Activated naive CD8-positive, alpha-beta T cell treated with anti-CD3 and anti-CD28 coated beads, Interleukin-2, amount 50 U/mL, for 24 hours (primary cell): ENCODE results near the gene PRDM10.
"Not testable (repeated sequence)": the region's sequence is repeated elsewhere in the genome, so short reads cannot be mapped to it uniquely, and the experiment has no call there.

Experiments
- ATAC-seq: fragments of 150-1000 bp; cut with Tn5 transposase; one replicate; pipeline ENCODE4 v1.10.0; 2021
- DNase-seq: peaks from one replicate; pipeline ENCODE4 v3.0.0; 2021
- H3K27ac Mint-ChIP-seq: one replicate; pipeline ENCODE4 v1.8.0; 2021; ENCODE audit warnings: mild to moderate bottlenecking, mixed read lengths
- H3K27me3 Mint-ChIP-seq: one replicate; pipeline ENCODE4 v1.8.0; 2021; ENCODE audit warnings: mixed read lengths
- H3K36me3 Mint-ChIP-seq: one replicate; pipeline ENCODE4 v1.8.0; 2021; ENCODE audit warnings: low read depth, mixed read lengths
- H3K4me1 Mint-ChIP-seq: one replicate; pipeline ENCODE4 v1.8.0; 2021; ENCODE audit warnings: mixed read lengths
- H3K4me3 Mint-ChIP-seq: one replicate; pipeline ENCODE4 v1.8.0; 2021; ENCODE audit warnings: mild to moderate bottlenecking, moderate library complexity, mixed read lengths
- H3K9me3 Mint-ChIP-seq: one replicate; pipeline ENCODE4 v1.8.0; 2021; ENCODE audit warnings: mixed read lengths

PRDM10 gene

GRCh38 chr11:129954703-129955102 is 47.9 kb downstream of the PRDM10 start:
- H3K4me3 Mint-ChIP-seq, DNase-seq, ATAC-seq, H3K27ac Mint-ChIP-seq, H3K4me1 Mint-ChIP-seq, H3K27me3 Mint-ChIP-seq, H3K9me3 Mint-ChIP-seq: not testable (repeated sequence)
- H3K36me3 Mint-ChIP-seq = peaks cover 20% of the 10 kb centered on the region

DNA sequence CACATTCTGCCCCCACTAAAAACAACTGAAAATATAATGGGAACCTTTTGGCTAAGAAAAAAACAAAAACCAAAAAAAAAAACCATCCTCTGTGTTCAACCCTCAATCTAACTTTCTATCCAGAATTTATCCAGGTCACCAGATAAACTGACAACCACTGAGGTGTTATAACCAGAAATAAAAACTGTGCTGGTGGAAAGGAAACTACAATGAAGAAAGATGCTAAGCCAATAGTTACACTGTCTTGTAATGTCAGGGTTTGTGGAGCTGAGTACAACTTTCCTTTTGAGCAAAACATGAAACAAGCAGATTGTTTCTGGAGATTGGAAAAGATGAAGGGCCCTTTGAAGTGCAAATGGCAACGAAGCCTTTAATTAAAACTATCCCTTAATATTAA is 50.8 kb downstream of the PRDM10 start:
- peaks cover 8% of the 10 kb centered on the region for H3K36me3 Mint-ChIP-seq
- no peak for DNase-seq
- no peaks in the 10 kb centered on the region for H3K27me3 Mint-ChIP-seq
- peaks cover 10% of the 10 kb centered on the region for H3K4me1 Mint-ChIP-seq
- H3K4me3 Mint-ChIP-seq = no peak overlapping the region
- H3K9me3 Mint-ChIP-seq = no peaks in the 10 kb centered on the region
- ATAC-seq = no peak
- H3K27ac Mint-ChIP-seq = no peak overlapping the region

GRCh38 chr11:129951201-129951865 is 51.3 kb downstream of the PRDM10 start:
- ATAC-seq = no peak
- Mint-ChIP-seq H3K27me3 (no peaks in the 10 kb centered on the region), H3K4me3 (no peak overlapping the region), H3K4me1 (peaks cover 12% of the 10 kb centered on the region), H3K27ac (no peak overlapping the region), H3K9me3 (no peaks in the 10 kb centered on the region), H3K36me3 (peaks cover 13% of the 10 kb centered on the region)
- DNase-seq = no peak

DNA sequence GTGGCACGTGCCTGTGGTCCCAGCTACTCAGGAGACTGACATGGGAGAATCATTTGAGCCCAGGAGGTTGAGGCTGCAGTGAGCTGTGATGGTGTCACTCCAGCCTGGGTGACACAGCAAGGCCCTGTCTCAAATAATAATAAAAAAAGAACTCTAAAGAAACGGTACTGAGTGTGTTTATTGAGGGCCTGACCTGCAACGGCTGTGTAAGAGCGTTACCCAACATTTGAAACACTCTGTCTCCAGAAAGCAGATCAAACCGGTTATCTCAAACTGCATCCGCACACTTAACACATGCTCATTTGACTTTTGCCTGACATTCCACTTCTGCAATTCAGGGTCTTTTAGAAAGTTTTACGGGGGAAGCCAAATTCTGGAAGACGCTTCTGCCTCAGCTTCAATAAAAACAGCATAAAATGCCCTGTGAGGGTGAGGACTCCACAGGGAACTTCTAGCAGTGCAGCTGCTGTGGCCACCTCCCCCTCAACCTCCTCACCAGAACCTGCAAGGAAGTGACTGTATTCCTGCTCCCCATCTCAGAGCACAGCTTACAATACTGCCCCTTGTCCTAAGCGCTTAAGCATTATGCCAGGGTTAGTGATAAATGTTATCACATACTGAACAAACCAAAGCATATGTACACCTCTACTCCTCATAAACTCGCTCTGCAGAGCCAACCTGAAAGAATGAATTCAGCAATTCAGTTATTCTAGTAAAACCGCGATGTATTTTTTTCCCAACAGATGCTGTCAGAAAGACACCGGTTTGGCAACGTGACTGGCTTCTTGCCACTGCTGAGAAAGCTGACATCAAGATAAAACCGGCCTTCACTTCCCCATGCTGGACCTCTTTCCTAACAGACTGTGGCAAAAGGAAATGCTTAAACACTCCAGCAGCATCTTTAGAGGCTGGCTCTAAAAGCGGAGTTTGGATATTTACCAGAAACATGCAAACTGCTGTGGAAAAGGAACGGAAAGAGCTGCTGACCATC is 52.2 kb downstream of the PRDM10 start:
- H3K4me3 Mint-ChIP-seq = no peak overlapping the region

DNA sequence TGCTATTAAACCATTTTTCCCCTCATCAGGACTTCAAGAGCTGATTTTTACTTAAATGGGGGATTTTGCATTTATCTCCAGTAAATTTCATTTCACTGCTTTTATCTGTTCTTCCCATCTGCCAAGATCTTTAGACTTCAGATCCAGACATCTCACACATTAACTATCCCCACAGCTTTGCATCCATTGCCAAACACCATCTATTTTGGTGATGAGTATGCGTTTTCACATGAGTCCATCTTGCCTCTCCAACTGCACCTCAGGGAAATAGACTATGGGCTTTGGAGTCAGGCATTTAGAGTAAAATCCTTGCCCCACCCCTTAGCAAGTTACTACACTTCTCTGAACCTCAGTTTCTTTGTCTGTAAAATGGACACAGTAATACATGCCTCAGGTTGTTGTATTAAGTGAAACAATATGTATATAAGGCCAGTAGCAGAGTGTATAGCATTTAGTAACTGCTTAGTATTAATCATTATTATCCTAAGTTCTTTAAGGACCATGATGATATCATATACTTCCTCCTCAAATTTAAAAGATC is 53.6 kb downstream of the PRDM10 start:
- H3K4me1 Mint-ChIP-seq = peaks cover 12% of the 10 kb centered on the region
- no peak overlapping the region for H3K4me3 Mint-ChIP-seq
- no peaks in the 10 kb centered on the region for H3K27me3 Mint-ChIP-seq
- H3K27ac Mint-ChIP-seq = no peak overlapping the region
- ATAC-seq = no peak
- H3K36me3 Mint-ChIP-seq = peaks cover 16% of the 10 kb centered on the region
- DNase-seq = no peak
- no peaks in the 10 kb centered on the region for H3K9me3 Mint-ChIP-seq

More for the DNA sequence above, 52.2 kb downstream of the PRDM10 start:
- Mint-ChIP-seq H3K36me3 (peaks cover 12% of the 10 kb centered on the region), H3K9me3 (no peaks in the 10 kb centered on the region), H3K4me1 (peaks cover 12% of the 10 kb centered on the region), H3K27ac (peak overlapping the region; percentile 60), H3K27me3 (no peaks in the 10 kb centered on the region)
- ATAC-seq (no peak), DNase-seq (no peak)

DNA sequence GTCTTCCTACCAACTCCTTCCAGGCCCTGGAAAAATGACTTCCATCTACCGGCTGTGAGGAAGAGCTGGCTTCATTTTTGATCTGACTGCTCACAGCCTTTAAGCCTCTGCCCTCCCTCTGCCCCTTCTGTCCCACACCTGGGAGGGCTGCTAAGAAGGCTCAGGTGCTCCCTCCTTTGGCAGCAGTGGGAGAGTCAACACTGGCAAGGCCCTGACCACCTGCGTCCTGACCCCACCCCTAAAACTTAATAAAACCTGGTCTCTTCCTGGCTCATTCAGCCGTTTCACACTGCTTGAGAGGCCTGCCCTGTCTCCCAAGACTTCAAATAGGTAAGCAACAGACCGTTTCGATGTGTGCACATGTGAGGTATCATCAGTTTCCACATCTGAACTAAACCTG is 55.2 kb downstream of the PRDM10 start:
- peaks cover 16% of the 10 kb centered on the region for H3K36me3 Mint-ChIP-seq

DNA sequence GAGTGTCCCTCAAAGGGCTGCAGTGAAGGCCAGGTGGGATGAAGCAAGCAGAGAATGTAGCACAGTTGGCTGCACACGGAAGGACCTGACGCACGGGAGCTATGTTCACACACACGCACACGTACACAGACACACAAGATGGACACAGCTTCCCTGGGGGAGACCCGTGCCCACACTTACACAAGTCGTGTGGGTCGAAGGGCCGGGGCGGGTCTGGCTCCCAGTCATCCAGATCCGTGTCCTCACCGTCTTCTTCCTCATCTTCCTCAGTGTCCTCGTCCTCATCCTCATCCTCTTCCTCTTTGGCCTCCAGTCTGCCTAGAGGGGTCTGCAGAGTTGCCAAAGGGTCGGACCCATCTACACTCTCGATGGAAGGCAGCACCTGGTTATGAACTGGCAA is 55.7 kb downstream of the PRDM10 start:
- peaks cover 19% of the 10 kb centered on the region for H3K36me3 Mint-ChIP-seq
- H3K4me1 Mint-ChIP-seq = peaks cover 10% of the 10 kb centered on the region
- no peak overlapping the region for H3K4me3 Mint-ChIP-seq
- no peaks in the 10 kb centered on the region for H3K27me3 Mint-ChIP-seq
- no peaks in the 10 kb centered on the region for H3K9me3 Mint-ChIP-seq
- ATAC-seq = no peak
- H3K27ac Mint-ChIP-seq = no peak overlapping the region
- no peak for DNase-seq

More for the DNA sequence above, 55.2 kb downstream of the PRDM10 start:
- Mint-ChIP-seq H3K4me1 (peaks cover 12% of the 10 kb centered on the region), H3K27me3 (no peaks in the 10 kb centered on the region), H3K27ac (no peak overlapping the region), H3K9me3 (no peaks in the 10 kb centered on the region), H3K4me3 (no peak overlapping the region)
- DNase-seq (no peak), ATAC-seq (no peak)

GRCh38 chr11:129946256-129946655 is 56.4 kb downstream of the PRDM10 start:
- H3K4me3 Mint-ChIP-seq = no peak overlapping the region
- peaks cover 8% of the 10 kb centered on the region for H3K4me1 Mint-ChIP-seq
- ATAC-seq = no peak
- H3K9me3 Mint-ChIP-seq = no peaks in the 10 kb centered on the region
- no peak overlapping the region for H3K27ac Mint-ChIP-seq
- no peak for DNase-seq
- H3K36me3 Mint-ChIP-seq = peaks cover 21% of the 10 kb centered on the region
- H3K27me3 Mint-ChIP-seq = no peaks in the 10 kb centered on the region

- no peaks in the 10 kb centered on the region for H3K27me3 Mint-ChIP-seq
- DNase-seq = no peak
- no peaks in the 10 kb centered on the region for H3K9me3 Mint-ChIP-seq
- H3K4me1 Mint-ChIP-seq = peaks cover 8% of the 10 kb centered on the region
- H3K36me3 Mint-ChIP-seq = peaks cover 24% of the 10 kb centered on the region
- no peak for ATAC-seq
- H3K4me3 Mint-ChIP-seq = no peak overlapping the region
- no peak overlapping the region for H3K27ac Mint-ChIP-seq
These were observed 57.3 kb downstream of the PRDM10 start for GRCh38 chr11:129945373-129945772.

DNA sequence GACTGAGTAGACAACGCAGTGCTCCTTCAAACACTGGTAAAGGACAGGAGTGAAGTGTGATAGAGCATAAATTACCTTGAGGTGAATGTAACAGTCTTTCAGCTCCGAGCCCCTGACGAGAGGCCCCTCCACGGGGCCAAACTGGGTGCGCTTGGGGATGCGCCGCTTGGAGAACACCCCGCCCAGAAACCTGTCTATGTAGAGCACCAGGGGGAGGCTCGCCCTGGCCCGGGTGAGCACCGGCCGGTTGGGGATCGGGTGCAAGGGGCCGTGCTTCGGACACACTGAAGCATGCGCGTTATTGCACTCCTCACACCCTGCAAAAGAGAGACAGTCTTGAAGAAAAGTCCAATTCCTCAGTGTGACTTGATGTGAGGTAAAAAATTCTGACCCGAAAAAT is 57.9 kb downstream of the PRDM10 start:
- H3K36me3 Mint-ChIP-seq = peaks cover 24% of the 10 kb centered on the region
- peaks cover 8% of the 10 kb centered on the region for H3K4me1 Mint-ChIP-seq
- no peaks in the 10 kb centered on the region for H3K27me3 Mint-ChIP-seq
- no peak overlapping the region for H3K27ac Mint-ChIP-seq
- H3K4me3 Mint-ChIP-seq = no peak overlapping the region
- ATAC-seq (no peak), DNase-seq (no peak)
- H3K9me3 Mint-ChIP-seq = no peaks in the 10 kb centered on the region

- no peaks in the 10 kb centered on the region for H3K27me3 Mint-ChIP-seq
- no peak overlapping the region for H3K4me3 Mint-ChIP-seq
- H3K9me3 Mint-ChIP-seq = no peaks in the 10 kb centered on the region
- DNase-seq = no peak
- H3K4me1 Mint-ChIP-seq = peaks cover 3% of the 10 kb centered on the region
- no peak overlapping the region for H3K27ac Mint-ChIP-seq
- no peak for ATAC-seq
- peaks cover 24% of the 10 kb centered on the region for H3K36me3 Mint-ChIP-seq
These were observed 59.6 kb downstream of the PRDM10 start for GRCh38 chr11:129943036-129943435.

GRCh38 chr11:129939510-129939909 is 63.1 kb downstream of the PRDM10 start:
- no peak overlapping the region for H3K27ac Mint-ChIP-seq
- DNase-seq (no peak), ATAC-seq (no peak)
- no peaks in the 10 kb centered on the region for H3K27me3 Mint-ChIP-seq
- no peak overlapping the region for H3K4me3 Mint-ChIP-seq
- peaks cover 14% of the 10 kb centered on the region for H3K36me3 Mint-ChIP-seq
- H3K4me1 Mint-ChIP-seq = no peaks in the 10 kb centered on the region
- H3K9me3 Mint-ChIP-seq = no peaks in the 10 kb centered on the region

DNA sequence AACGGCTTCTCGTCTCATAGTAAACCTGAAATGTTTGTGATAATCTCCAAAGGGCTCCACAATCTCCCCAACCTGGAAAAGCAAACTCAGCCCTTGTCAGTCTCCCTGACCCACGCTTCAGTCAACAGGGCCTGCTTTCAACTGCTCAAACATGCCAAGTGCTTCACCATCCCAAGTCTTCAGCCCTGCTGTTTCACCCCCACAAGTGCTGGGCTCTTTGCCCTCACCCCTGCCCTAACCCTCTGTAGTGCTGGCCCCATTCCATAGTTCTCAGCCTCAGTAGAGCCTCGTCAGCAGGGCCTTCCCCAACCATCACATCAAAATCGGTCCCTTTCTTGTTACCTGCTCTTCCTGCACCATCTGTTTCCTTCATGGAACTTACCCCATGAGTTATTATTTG is 63.9 kb downstream of the PRDM10 start:
- Mint-ChIP-seq H3K9me3 (no peaks in the 10 kb centered on the region), H3K4me1 (no peaks in the 10 kb centered on the region), H3K27me3 (no peaks in the 10 kb centered on the region), H3K27ac (no peak overlapping the region), H3K36me3 (peaks cover 12% of the 10 kb centered on the region), H3K4me3 (no peak overlapping the region)
- ATAC-seq = no peak
- no peak for DNase-seq

DNA sequence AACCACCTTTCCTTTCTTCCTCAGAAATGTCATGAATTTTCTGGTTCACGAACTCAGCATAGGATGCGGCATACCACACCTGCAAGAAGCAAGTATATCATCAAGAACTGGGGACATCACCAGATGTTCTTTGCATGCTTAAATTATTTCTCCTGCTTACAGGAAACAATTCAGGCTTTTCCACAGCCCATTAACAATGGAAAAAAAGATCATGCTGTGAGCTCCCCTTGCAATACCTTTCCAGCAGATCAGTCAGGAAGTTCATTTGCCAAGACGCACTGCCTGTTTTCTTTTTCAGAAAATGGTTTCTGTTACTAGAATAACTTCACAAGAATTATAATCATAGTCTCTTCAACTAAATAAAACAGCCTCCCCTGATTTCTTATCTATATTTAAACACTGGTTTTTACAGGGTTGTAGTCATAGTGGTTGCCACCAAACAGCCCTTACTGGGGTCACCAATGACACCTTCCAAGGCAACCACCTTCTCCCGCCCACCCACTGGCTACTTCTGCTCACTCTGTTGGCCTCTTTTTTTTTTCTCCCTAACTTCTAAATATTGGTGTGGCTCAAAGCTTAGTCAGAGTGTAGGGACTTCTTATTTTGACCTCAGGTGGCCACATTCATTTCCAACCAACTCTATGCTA is 64.9 kb downstream of the PRDM10 start:
- no peaks in the 10 kb centered on the region for H3K9me3 Mint-ChIP-seq
- H3K27me3 Mint-ChIP-seq = no peaks in the 10 kb centered on the region
- ATAC-seq = peak; percentile 59

More for the DNA sequence above, 64.9 kb downstream of the PRDM10 start:
- Mint-ChIP-seq H3K4me1 (no peaks in the 10 kb centered on the region), H3K27ac (no peak overlapping the region), H3K36me3 (peaks cover 12% of the 10 kb centered on the region), H3K4me3 (no peak overlapping the region)
- no peak for DNase-seq
